Right lobe of liver (tissue), 4 donors: ENCODE measurements around the gene KLHL6.

Experiments used
- POLR2A ChIP-seq: fragments of 450-650 bp; IDR thresholded peaks from one replicate; pipeline ENCODE4 v1.6.1; 2017; ENCODE audit warnings: antibody characterized with exemption, mild to moderate bottlenecking
- TF ChIP-seq, protein P1 (sequence below), 4 donors: fragments of 200-600 bp in 3 of 4; fragments of 450-650 bp in 1 of 4; IDR thresholded peaks; one replicate each; pipeline versions ENCODE4 v1.5.1 to v1.8.0; 2016 to 2022; ENCODE audit warnings: antibody characterized with exemption in 4 of 4, mild to moderate bottlenecking in 2 of 4
- donor health status: DM: no; HTN: no; CAD: no.
- donor health status: DM: no; HTN: no; CAD: no.
- donor health status: DM: no; HTN: yes; CAD: no.

- no peak for TF ChIP-seq POLR2A
- TF ChIP-seq, protein P1, sequence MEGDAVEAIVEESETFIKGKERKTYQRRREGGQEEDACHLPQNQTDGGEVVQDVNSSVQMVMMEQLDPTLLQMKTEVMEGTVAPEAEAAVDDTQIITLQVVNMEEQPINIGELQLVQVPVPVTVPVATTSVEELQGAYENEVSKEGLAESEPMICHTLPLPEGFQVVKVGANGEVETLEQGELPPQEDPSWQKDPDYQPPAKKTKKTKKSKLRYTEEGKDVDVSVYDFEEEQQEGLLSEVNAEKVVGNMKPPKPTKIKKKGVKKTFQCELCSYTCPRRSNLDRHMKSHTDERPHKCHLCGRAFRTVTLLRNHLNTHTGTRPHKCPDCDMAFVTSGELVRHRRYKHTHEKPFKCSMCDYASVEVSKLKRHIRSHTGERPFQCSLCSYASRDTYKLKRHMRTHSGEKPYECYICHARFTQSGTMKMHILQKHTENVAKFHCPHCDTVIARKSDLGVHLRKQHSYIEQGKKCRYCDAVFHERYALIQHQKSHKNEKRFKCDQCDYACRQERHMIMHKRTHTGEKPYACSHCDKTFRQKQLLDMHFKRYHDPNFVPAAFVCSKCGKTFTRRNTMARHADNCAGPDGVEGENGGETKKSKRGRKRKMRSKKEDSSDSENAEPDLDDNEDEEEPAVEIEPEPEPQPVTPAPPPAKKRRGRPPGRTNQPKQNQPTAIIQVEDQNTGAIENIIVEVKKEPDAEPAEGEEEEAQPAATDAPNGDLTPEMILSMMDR (IDR thresholded peaks at IDR 0.05) = no peak
These were observed 14.8 kb downstream of the KLHL6 start for GRCh38 chr3:183540501-183541234.
